Upper lobe of left lung (tissue), 4 donors: ENCODE results near the gene POLA1.

Experiments
- POLR2AphosphoS5 ChIP-seq, 2 donors: sonication (generic); formaldehyde crosslinking; IDR thresholded peaks; one replicate each; pipeline ENCODE4 v1.5.1; 2017; ENCODE audit warnings: antibody characterized with exemption in 2 of 2
- TF ChIP-seq, protein P1 (sequence below), 6 experiments: fragments of 450-650 bp in 4 of 6; fragments of 200-600 bp in 2 of 6; sonication (generic) in 2 of 6; IDR thresholded peaks; one replicate each; pipeline ENCODE4 v1.5.1; 2016 to 2019; ENCODE audit warnings: antibody characterized with exemption in 6 of 6

GRCh38 chrX:24956828-24957227 is 263.1 kb downstream of the POLA1 start:
- TF ChIP-seq, protein P1, sequence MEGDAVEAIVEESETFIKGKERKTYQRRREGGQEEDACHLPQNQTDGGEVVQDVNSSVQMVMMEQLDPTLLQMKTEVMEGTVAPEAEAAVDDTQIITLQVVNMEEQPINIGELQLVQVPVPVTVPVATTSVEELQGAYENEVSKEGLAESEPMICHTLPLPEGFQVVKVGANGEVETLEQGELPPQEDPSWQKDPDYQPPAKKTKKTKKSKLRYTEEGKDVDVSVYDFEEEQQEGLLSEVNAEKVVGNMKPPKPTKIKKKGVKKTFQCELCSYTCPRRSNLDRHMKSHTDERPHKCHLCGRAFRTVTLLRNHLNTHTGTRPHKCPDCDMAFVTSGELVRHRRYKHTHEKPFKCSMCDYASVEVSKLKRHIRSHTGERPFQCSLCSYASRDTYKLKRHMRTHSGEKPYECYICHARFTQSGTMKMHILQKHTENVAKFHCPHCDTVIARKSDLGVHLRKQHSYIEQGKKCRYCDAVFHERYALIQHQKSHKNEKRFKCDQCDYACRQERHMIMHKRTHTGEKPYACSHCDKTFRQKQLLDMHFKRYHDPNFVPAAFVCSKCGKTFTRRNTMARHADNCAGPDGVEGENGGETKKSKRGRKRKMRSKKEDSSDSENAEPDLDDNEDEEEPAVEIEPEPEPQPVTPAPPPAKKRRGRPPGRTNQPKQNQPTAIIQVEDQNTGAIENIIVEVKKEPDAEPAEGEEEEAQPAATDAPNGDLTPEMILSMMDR (IDR thresholded peaks at IDR 0.05) = no peak
- no peak for TF ChIP-seq POLR2AphosphoS5 (IDR thresholded peaks at IDR 0.05)
